Measurements from ENCODE around the gene PIK3C3. TPM values are rescaled to one million over a fixed set of nuclear protein-coding genes. Genes with fewer than 3 reads are reported as not detected.

The PIK3C3 gene
- total and polyA plus RNA-seq, 9 donors = 24.4 to 60.3 (median 47.7) TPM

DNA sequence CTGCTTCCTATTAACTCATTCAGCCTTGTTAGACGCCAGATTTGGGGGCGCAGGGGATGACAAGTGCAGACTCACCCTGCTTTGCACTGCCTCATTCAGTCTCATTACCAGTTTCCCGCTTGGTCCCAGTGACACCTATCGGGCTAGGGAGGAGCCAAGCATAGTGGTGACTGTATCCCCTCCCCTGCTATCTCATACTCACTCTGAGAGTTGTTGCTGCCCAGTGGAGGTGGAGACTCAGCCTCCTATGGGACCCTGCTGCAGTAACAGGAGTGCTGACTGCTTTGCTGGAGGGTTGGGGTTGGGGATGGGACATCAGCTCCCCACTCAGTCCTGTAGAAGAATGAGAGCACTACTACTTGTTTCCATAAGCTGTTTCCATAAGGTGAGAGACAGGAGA lies 21.3 kb upstream of the PIK3C3 start:
- Histone ChIP-seq H3K4me3 (no peak overlapping the region), H3K27ac (no peak overlapping the region), H3K27me3 (no peaks in the 10 kb centered on the region), H3K36me3 (no peaks in the 10 kb centered on the region), H3K4me1 (ENCODE audit: insufficient read depth) (no peaks in the 10 kb centered on the region), H3K9me3 (no peaks in the 10 kb centered on the region)
- intact Hi-C loops (cut with DNase I) = no loop called here
- 76 to 85% (median 81%) methylated on average over 4 of the region's 4 CpGs for WGBS, 3 donors
- no peak for DNase-seq
- TF ChIP-seq POLR2A (IDR thresholded peaks at IDR 0.05) (no peak), CTCF (IDR thresholded peaks at IDR 0.05) (no peak)

DNA sequence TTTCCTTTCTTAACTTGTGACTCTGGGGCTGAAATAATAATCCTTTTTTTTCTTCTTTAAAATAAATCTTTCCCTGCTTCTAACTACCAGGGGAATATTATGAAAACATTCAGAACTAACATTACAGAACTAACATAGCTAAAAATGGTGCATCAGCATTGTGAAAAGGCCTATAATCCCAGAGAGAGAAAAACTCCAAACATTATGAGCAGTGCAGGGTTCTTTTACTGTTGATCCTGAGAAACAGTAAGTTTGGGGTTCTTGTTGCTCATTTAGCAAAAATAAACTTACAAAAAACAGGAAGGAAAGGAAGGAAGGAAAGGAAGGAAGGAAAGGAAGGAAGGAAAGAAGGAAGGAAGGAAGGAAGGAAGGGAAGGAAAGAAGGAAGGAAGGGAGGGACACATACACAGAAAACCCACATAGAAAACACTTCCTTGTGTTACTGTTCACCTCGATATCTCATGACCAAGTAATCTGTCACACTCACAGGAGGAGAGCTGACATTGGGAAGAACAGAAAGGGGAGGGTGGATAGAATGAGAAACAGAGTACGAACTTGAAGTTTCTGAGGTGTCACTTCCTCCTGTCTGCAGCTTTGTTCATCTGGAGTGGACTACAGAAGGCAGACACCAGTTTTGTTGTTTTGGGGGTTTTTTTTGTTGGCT lies 18.4 kb upstream of the PIK3C3 start:
- H3K4me1 ChIP-seq (ENCODE audit: insufficient read depth) = no peaks in the 10 kb centered on the region
- no peaks in the 10 kb centered on the region for H3K9me3 ChIP-seq
- H3K27ac ChIP-seq = no peak overlapping the region
- DNase-seq = no peak
- TF ChIP-seq CTCF (IDR thresholded peaks at IDR 0.05) = no peak
- TF ChIP-seq POLR2A (IDR thresholded peaks at IDR 0.05) = no peak
- no peak for TF ChIP-seq EP300 (IDR thresholded peaks at IDR 0.05)
- intact Hi-C loops (cut with DNase I) = no loop called here
- no peak overlapping the region for H3K4me3 ChIP-seq
- 31 to 41% (median 32%) methylated on average over 2 of the region's 2 CpGs for WGBS, 3 donors
- no peaks in the 10 kb centered on the region for H3K27me3 ChIP-seq
- no peaks in the 10 kb centered on the region for H3K36me3 ChIP-seq

- Histone ChIP-seq H3K4me1 (ENCODE audit: insufficient read depth) (no peaks in the 10 kb centered on the region), H3K4me3 (no peak overlapping the region), H3K27ac (no peak overlapping the region), H3K9me3 (no peaks in the 10 kb centered on the region), H3K27me3 (no peaks in the 10 kb centered on the region), H3K36me3 (no peaks in the 10 kb centered on the region)
- 93 to 97% (median 93%) methylated on average over 2 of the region's 2 CpGs for WGBS, 3 donors
- no peak for DNase-seq
- TF ChIP-seq EP300 (IDR thresholded peaks at IDR 0.05) (no peak), CTCF (IDR thresholded peaks at IDR 0.05) (no peak)
- intact Hi-C loops (cut with DNase I) = no loop called here
These were observed 16.6 kb upstream of the PIK3C3 start for GRCh38 chr18:41938445-41938844.

- 62 to 75% (median 68%) methylated on average over 1 of the region's 1 CpG for WGBS, 3 donors
- DNase-seq = no peak
- no peaks in the 10 kb centered on the region for H3K4me1 ChIP-seq (ENCODE audit: insufficient read depth)
- intact Hi-C loops (cut with DNase I) = no loop called here
- no peaks in the 10 kb centered on the region for H3K27me3 ChIP-seq
- no peaks in the 10 kb centered on the region for H3K9me3 ChIP-seq
- H3K36me3 ChIP-seq = no peaks in the 10 kb centered on the region
- H3K4me3 ChIP-seq = no peak overlapping the region
- TF ChIP-seq CTCF (IDR thresholded peaks at IDR 0.05) (no peak), EP300 (IDR thresholded peaks at IDR 0.05) (no peak), POLR2A (IDR thresholded peaks at IDR 0.05) (no peak)
- H3K27ac ChIP-seq = no peak overlapping the region
These were observed 15.7 kb upstream of the PIK3C3 start for GRCh38 chr18:41939326-41939725.

Data from ovary (tissue), 9 donors.